Upper lobe of left lung (tissue), 6 donors: Measurements from ENCODE around the gene KDM4B. TPM values are rescaled to one million over a fixed set of nuclear protein-coding genes. Genes with fewer than 3 reads are reported as not detected.
A peak's percentile ranks its signal among the peaks of the same experiment; 100 is the strongest.

ENCODE experiments used
- ATAC-seq, 2 donors: fragments of 200-7000 bp; cut with Tn5 transposase; one replicate each; pipeline ENCODE4 v1.9.1; 2022; ENCODE audit warnings: mild to moderate bottlenecking in 2 of 2, moderate library complexity in 2 of 2; ENCODE audit not compliant: low FRiP score in 2 of 2
- DNase-seq, 2 donors: peaks; one replicate each; pipeline ENCODE4 v3.0.0-alpha.2; 2019 to 2020
- H3K27ac ChIP-seq, 4 donors: fragments of 200-600 bp; sonication (generic); one replicate each; pipeline ENCODE4 v1.5.1; 2016 to 2019
- H3K27me3 ChIP-seq, 4 donors: fragments of 200-600 bp; sonication (generic); one replicate each; pipeline ENCODE4 v1.5.1; 2017 to 2019
- H3K36me3 ChIP-seq, 4 donors: fragments of 200-600 bp; sonication (generic); one replicate each; pipeline ENCODE4 v1.5.1; 2016 to 2019
- H3K4me1 ChIP-seq, 4 donors: fragments of 200-600 bp; sonication (generic); one replicate each; pipeline ENCODE4 v1.5.1; 2018 to 2019
- H3K4me3 ChIP-seq, 4 donors: fragments of 200-600 bp; sonication (generic); one replicate each; pipeline ENCODE4 v1.5.1; 2017 to 2019; ENCODE audit warnings: mild to moderate bottlenecking in 2 of 4, moderate library complexity in 1 of 4
- H3K9me3 ChIP-seq, 4 donors: fragments of 200-600 bp; sonication (generic); one replicate each; pipeline ENCODE4 v1.5.1; 2018 to 2019
- EP300 ChIP-seq, 4 donors: sonication (generic); formaldehyde crosslinking; IDR thresholded peaks; one replicate each; pipeline ENCODE4 v1.5.1; 2017; ENCODE audit warnings: antibody characterized with exemption in 4 of 4, control low read depth in 2 of 4
- POLR2A ChIP-seq, 4 donors: fragments of 450-650 bp; IDR thresholded peaks; one replicate each; pipeline ENCODE4 v1.5.1; 2016 to 2017; ENCODE audit warnings: antibody characterized with exemption in 4 of 4, mild to moderate bottlenecking in 2 of 4
- POLR2AphosphoS5 ChIP-seq, 2 donors: sonication (generic); formaldehyde crosslinking; IDR thresholded peaks; one replicate each; pipeline ENCODE4 v1.5.1; 2017; ENCODE audit warnings: antibody characterized with exemption in 2 of 2
- WGBS, 2 donors: methylation state at CpG; one replicate each; pipeline ENCODE4 v1.1.5; 2017 to 2018; 5-methylcytosine and 5-hydroxymethylcytosine counted together
- total RNA-seq, 6 donors: library from RNA; depleted of rRNA in 4 of 6; stranded (reverse); fragments of >200 nt in 4 of 6; gene quantifications; one replicate each; pipeline versions ENCODE4 v1.1.0 to v1.2.1, GENCODE V29; 2016 to 2021
- TF ChIP-seq, protein P1 (sequence below), 6 experiments: fragments of 450-650 bp in 4 of 6; fragments of 200-600 bp in 2 of 6; sonication (generic) in 2 of 6; IDR thresholded peaks; one replicate each; pipeline ENCODE4 v1.5.1; 2016 to 2019; ENCODE audit warnings: antibody characterized with exemption in 6 of 6
- donor health status: DM: no; HTN: no; CAD: no; lungs with moderate emphysema.
- donor health status: DM: no; HTN: yes; CAD: no; lungs with severe emphysema.

KDM4B gene
- total RNA-seq, 6 donors from 2014 or later, result 28.1 to 112 (median 38.2) TPM

DNA sequence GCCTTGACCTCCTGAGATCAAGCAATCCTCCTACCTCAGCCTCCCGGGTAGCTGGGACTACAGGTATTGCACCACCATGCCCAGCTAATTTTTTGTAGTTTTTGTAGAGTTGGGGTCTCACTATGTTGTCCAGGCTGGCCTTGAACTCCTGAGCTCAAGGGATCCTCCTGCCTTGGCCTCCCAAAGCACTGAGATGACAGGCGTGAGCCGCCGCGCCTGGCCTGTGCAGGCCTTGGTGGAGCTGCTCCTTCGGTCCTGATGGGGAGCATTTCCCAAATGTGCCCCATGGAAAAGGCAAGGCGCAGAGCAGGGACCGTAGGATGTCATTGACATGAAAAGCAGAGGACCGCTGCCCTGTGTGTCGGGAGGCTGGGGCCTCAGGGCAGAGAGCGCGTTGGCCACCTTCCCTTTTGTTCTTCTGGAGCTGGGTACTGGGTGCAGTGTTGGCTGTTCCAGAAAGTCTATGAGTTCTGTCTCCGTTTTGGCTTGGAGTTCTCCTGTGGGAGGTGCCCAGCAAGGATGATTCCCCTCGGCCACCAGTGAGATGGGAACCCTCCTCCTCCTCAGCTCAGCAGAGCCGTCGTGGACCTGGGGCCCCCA is 128.5 kb downstream of the KDM4B start:
- DNase-seq, result peak in 1 of 2 donors; percentile 61
- no peak for ATAC-seq
- Histone ChIP-seq H3K27ac (no peak overlapping the region), H3K27me3 (no peaks in the 10 kb centered on the region), H3K9me3 (peaks cover 11 to 21% (median 16%) of the 10 kb centered on the region in 4 donors), H3K4me1 (peaks cover 0 to under 1% (median 0%) of the 10 kb centered on the region in 4 donors), H3K4me3 (no peak overlapping the region), H3K36me3 (peaks cover 0 to 30% (median 17%) of the 10 kb centered on the region in 4 donors)
- TF ChIP-seq EP300 (IDR thresholded peaks at IDR 0.05), result no peak
- 97 to 98% methylated on average over 14 to 16 of the region's 16 CpGs for WGBS, 2 donors

GRCh38 chr19:5097959-5098623 is 129.2 kb downstream of the KDM4B start:
- WGBS, 2 donors, result 94 to 98% methylated on average over 6 to 9 of the region's 9 CpGs
- no peak overlapping the region for H3K27ac ChIP-seq
- no peak for TF ChIP-seq POLR2AphosphoS5 (IDR thresholded peaks at IDR 0.05)
- no peak for TF ChIP-seq EP300 (IDR thresholded peaks at IDR 0.05)
- TF ChIP-seq, protein P1, sequence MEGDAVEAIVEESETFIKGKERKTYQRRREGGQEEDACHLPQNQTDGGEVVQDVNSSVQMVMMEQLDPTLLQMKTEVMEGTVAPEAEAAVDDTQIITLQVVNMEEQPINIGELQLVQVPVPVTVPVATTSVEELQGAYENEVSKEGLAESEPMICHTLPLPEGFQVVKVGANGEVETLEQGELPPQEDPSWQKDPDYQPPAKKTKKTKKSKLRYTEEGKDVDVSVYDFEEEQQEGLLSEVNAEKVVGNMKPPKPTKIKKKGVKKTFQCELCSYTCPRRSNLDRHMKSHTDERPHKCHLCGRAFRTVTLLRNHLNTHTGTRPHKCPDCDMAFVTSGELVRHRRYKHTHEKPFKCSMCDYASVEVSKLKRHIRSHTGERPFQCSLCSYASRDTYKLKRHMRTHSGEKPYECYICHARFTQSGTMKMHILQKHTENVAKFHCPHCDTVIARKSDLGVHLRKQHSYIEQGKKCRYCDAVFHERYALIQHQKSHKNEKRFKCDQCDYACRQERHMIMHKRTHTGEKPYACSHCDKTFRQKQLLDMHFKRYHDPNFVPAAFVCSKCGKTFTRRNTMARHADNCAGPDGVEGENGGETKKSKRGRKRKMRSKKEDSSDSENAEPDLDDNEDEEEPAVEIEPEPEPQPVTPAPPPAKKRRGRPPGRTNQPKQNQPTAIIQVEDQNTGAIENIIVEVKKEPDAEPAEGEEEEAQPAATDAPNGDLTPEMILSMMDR (IDR thresholded peaks at IDR 0.05), result no peak
- TF ChIP-seq POLR2A (IDR thresholded peaks at IDR 0.05), result no peak
- H3K36me3 ChIP-seq, result peaks cover 0 to 31% (median 14%) of the 10 kb centered on the region in 4 donors
- H3K27me3 ChIP-seq, result no peaks in the 10 kb centered on the region
- no peak for ATAC-seq
- peaks cover 2 to 7% (median 4%) of the 10 kb centered on the region in 4 donors for H3K4me1 ChIP-seq
- no peak overlapping the region for H3K4me3 ChIP-seq
- peak in 1 of 2 donors; percentile 47 for DNase-seq
- peaks cover 11 to 21% (median 16%) of the 10 kb centered on the region in 4 donors for H3K9me3 ChIP-seq

DNA sequence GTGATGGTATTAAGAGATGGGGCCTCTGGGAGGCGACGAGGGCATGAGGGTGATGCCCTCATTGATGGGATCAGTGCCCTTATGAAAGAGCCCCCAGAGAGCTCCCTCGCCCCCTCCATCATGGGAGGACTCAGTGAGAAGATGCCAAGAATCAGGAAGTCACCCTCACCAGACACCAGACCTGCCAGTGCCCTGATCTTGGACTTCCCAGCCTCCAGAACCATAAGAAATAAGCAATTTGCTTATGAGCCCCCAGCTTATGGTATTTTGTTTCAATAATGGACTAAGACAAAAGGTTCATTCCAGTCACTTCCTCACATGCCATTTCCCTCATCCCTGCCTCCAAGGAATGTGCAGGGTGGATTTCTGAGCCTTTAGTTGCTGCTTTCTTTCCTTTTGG is 129.7 kb downstream of the KDM4B start:
- DNase-seq (no peak), ATAC-seq (no peak)
- peaks cover 0 to 30% (median 12%) of the 10 kb centered on the region in 4 donors for H3K36me3 ChIP-seq
- H3K27ac ChIP-seq, result no peak overlapping the region
- TF ChIP-seq, protein P1 (IDR thresholded peaks at IDR 0.05), result no peak
- no peak for TF ChIP-seq POLR2A (IDR thresholded peaks at IDR 0.05)
- TF ChIP-seq EP300 (IDR thresholded peaks at IDR 0.05), result no peak
- TF ChIP-seq POLR2AphosphoS5 (IDR thresholded peaks at IDR 0.05), result no peak
- H3K27me3 ChIP-seq, result no peaks in the 10 kb centered on the region
- WGBS, 2 donors, result 96 to 100% methylated on average over 1 to 3 of the region's 3 CpGs
- H3K9me3 ChIP-seq, result peaks cover 11 to 21% (median 16%) of the 10 kb centered on the region in 4 donors
- no peak overlapping the region for H3K4me3 ChIP-seq
- peaks cover 2 to 13% (median 6%) of the 10 kb centered on the region in 4 donors for H3K4me1 ChIP-seq

DNA sequence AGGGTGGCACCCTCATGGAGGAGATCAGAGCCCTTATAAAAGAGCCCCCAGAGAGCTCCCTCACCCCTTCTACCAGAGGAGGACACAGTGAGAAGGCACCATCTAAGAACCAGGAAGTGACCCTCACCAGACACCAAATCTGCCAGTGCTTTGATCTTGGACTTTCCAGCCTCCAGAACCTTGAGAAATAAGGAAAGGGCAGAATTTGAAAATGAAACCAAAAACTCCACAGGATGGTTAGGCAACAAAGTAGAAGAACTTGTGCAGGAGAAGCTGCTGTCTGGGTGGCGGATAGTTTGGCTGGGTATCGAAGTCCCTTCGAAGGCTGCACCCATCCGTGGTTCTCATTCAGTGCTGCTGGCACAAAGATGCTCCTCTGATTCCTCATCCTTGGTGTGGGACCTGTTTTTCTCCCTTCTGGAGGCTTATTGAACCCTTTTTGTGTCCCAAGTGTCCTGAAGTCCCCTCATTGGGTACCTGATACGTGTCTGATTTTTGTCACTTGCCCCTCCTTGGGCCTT is 130.8 kb downstream of the KDM4B start:
- WGBS, 2 donors, result 98% methylated on average over 5 of the region's 5 CpGs

GRCh38 chr19:5101871-5102270 is 133.0 kb downstream of the KDM4B start:
- 94 to 98% methylated on average over 10 to 18 of the region's 18 CpGs for WGBS, 2 donors
- TF ChIP-seq POLR2A (IDR thresholded peaks at IDR 0.05), result no peak
- no peak for TF ChIP-seq EP300 (IDR thresholded peaks at IDR 0.05)
- TF ChIP-seq, protein P1 (IDR thresholded peaks at IDR 0.05), result no peak
- TF ChIP-seq POLR2AphosphoS5 (IDR thresholded peaks at IDR 0.05), result no peak
- Histone ChIP-seq H3K9me3 (peaks cover 11 to 21% (median 16%) of the 10 kb centered on the region in 4 donors), H3K36me3 (peaks cover 0 to 45% (median 14%) of the 10 kb centered on the region in 4 donors), H3K4me1 (peaks cover 2 to 16% (median 8%) of the 10 kb centered on the region in 4 donors), H3K27ac (no peak overlapping the region), H3K27me3 (no peaks in the 10 kb centered on the region), H3K4me3 (no peak overlapping the region)
- no peak for ATAC-seq
- peak in 1 of 2 donors; percentile 73 for DNase-seq

More for the DNA sequence above, 130.8 kb downstream of the KDM4B start:
- no peak for ATAC-seq
- Histone ChIP-seq H3K36me3 (peaks cover 0 to 34% (median 12%) of the 10 kb centered on the region in 4 donors), H3K4me3 (no peak overlapping the region), H3K9me3 (peaks cover 11 to 21% (median 16%) of the 10 kb centered on the region in 4 donors), H3K4me1 (peaks cover 2 to 16% (median 8%) of the 10 kb centered on the region in 4 donors), H3K27me3 (no peaks in the 10 kb centered on the region), H3K27ac (no peak overlapping the region)
- TF ChIP-seq, protein P1 (IDR thresholded peaks at IDR 0.05), result no peak
- TF ChIP-seq EP300 (IDR thresholded peaks at IDR 0.05) (no peak), POLR2A (IDR thresholded peaks at IDR 0.05) (no peak), POLR2AphosphoS5 (IDR thresholded peaks at IDR 0.05) (no peak)
- DNase-seq, result no peak
